Measurements from ENCODE around the gene BCAS1.

DNA sequence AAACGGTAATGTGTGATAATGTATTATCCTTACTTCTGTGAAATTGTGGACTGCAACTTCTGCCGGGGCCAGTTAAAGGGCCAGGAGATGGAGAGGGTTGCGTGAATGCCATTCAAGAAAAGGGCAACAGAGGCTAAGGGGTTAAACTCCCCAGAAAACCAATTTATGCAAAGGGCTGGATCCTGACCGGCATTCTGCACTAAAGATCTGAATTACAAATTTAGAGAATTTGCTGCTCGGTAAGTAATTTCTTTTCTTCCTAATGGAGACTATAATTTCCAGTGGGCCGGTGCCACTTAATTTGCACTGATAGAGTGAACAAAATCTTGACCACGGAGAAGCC is 130.1 kb downstream of the BCAS1 start:
- no peak for TF ChIP-seq POLR2A (IDR thresholded peaks at IDR 0.05; ENCODE audit: low read length)
- no peak for TF ChIP-seq GATA1 (IDR thresholded peaks at IDR 0.05; ENCODE audit: low read depth, low read length)

All from erythroblast (primary cell).